Midbrain (tissue), 1 donor: ENCODE measurements around the gene PIK3R2.
"Not testable (repeated sequence)": the region's sequence is repeated elsewhere in the genome, so short reads cannot be mapped to it uniquely, and the experiment has no call there.

Experiments
- DNase-seq: peaks from one replicate; lab custom pipeline; 2025; lab: John Stamatoyannopoulos, UW

PIK3R2 gene

GRCh38 chr19:18152817-18153555 lies at the start of gene PIK3R2:
PIK3R2 (plus strand) TSS chr19:18153163; CDS start chr19:18155880, 2,717 bp downstream.
- peak; percentile 99 for DNase-seq

- DNase-seq, result no peak
Observed at GRCh38 chr19:18104793-18105131, 48.2 kb upstream of the PIK3R2 start.

GRCh38 chr19:18105259-18105658 lies 47.7 kb upstream of the PIK3R2 start:
- DNase-seq, result not testable (repeated sequence)

GRCh38 chr19:18107235-18107634 lies 45.7 kb upstream of the PIK3R2 start:
- DNase-seq, result no peak

DNA sequence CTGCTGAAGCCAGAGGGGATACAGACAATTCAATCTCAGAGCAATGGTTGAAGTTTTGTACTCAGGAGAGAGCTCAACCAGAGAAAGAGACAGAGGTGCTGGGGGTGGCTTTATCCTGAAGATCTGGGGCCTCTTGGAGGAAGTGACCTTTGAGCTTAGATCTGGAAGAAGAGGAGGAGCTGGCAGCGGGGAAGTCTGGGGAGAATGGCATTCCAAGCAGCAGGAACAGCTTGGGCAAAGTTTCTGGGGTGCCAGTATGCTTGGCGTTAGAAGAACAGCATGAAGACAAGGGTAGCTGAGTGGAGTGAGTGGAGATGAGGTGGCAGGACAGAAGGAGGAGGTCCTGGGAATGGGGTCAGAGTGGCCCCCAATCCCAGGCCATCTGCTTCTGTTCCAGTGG lies 44.1 kb upstream of the PIK3R2 start:
- DNase-seq, result no peak

- no peak for DNase-seq
Observed at GRCh38 chr19:18109341-18109732, 43.6 kb upstream of the PIK3R2 start.

DNA sequence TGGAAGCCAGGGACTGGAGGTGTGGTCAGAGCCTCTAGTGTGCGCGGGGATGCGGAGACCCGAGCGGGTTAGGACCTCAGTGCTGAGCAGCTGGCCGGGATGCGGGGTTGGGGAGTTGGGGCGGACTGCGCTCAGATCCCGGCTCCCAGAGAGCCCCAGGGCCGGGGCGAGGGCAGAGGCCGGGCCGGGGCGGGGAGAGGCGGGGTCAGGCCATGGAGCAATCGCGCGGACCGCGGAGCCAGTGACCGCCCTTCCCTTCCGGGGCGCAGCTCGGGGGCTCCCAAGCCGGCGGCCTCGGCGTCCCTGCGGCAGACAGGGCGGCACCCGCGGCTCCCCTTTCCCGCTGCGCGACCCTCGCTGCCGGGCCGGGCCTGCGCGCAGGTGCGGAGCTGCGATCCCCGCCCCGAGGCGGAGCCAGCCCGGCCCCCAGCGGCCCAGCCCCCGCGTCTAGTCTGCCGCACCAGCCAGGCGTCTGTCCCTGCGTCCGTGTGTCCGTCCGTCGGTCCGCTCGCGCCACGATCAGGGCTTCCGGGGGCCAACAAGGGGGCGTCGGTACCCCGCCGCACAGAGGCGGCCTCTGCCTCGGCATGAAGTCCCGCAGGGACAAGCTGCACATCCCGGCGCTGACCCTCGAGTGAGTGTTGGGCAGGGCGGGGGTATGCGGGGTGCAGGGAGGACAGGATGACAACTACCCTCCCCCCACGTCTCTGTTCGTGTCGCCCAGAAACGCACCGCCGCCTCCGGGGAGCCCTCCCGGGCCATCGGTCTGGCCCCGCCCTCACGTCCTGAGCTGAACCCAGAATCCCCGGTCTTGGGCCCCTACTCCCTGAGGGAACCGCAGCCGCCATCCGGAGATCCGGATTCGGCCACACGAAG lies 43.0 kb upstream of the PIK3R2 start:
- peak; percentile 18 for DNase-seq

- DNase-seq, result no peak
Observed at GRCh38 chr19:18110609-18111232, 42.2 kb upstream of the PIK3R2 start.

- peak; percentile 88 for DNase-seq
Observed at GRCh38 chr19:18112989-18113478, 39.9 kb upstream of the PIK3R2 start.

GRCh38 chr19:18113827-18114226 lies 39.1 kb upstream of the PIK3R2 start:
- DNase-seq, result no peak

DNA sequence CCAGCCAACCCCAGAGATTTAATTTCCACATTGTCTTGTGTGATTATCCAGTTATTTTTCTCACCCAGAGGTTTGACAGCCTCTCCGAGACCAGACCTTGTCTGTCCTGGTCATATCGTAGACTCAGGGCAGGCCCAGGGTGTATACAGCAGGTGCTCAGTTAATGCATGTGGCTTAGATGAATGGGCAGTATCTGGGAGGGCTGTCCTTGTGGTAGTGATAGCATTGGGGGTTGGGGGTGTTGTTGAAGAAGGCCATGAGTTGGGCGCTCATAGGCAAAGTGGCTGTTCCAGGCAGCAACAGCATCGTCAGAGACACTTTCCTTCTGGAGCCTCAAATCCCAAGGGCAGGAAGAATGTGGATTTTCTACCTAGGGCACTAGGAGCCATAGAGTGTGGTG lies 38.5 kb upstream of the PIK3R2 start:
- DNase-seq, result no peak

- no peak for DNase-seq
Observed at GRCh38 chr19:18117364-18117691, 35.6 kb upstream of the PIK3R2 start.

- peak; percentile 93 for DNase-seq
Observed at GRCh38 chr19:18117692-18118378, 35.1 kb upstream of the PIK3R2 start.

DNA sequence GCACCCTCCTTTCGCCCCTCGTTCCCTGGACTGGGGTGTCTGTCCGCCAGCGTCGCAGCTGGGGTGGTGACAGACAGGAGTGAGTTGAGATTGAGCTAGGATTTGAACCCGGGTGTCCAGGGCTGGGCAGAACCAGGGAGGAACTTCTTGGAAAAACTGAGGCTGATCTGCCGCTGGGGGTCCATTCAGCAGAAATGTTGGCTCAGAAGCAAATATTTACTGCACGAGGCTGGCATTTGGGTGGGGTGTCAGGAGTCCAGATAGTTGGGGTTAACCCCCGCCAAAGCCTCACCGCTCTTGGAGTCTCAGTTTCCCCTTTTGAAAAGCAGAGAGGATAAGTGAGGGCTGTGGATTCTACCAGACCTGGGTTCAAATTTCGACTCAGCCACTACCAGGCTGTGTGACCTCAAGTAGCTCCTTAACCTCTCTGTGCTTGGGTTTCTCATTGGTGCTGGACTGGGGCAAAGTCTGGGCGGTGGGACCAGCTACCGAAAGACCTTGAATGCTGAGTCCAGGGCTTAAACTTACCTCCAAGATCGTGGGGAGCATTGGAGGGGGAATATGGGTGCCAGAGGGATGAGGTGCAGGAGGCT lies 34.4 kb upstream of the PIK3R2 start:
- DNase-seq, result no peak

DNA sequence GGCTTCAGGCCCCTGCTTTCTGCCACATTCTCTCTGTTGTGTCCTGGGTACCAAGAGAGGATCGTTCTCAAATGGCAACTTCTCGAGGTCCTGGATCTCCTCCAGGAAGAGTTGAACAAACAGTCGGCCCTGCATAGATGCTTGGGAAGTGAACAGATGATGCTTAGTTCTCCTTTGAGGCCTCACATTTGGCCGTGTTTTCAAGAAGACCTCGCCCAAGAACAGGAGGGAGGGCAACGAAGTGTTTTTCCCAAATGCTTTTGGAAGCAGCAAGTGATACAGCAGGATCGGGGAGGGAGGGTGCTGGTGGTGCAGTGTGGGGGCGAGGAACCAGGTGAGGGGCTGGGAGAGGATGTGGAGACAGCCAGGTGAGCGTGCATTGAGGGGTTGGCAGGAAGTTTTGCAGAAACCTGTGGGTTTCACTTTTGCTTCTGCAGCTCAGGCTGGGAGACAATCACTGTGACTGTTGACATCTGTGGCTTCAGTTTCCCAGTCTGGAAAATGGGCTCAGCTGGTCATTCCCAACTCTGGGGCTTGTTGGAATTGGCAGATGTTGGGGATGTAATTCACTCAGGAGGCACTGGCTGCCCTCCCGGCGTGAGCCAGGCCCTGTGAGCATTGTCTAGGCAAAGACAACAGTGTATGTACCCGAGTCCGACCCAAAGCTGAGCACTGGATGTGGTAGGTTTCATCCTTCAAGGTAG lies 33.8 kb upstream of the PIK3R2 start:
- DNase-seq, result peak; percentile 17

DNA sequence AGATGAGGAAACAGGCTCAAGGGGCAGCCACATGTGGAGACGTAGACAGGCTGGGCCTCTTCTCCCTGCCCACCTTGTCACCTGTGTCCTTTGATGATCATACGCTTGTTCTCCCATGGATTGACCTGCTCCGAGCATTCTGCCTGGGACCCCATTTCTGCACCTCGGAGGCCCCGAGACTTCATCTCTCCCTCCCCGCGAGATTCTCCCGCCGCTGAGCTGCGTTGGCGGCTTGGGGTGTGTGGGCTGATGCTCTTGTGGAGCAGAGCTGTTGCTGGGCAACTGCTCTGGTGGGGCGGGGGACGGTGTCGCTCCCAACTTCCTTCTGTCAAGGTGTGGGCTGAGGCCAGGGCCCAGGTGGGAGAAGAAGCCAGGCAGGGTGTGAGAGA lies 33.3 kb upstream of the PIK3R2 start:
- no peak for DNase-seq

GRCh38 chr19:18120127-18120526 lies 32.8 kb upstream of the PIK3R2 start:
- no peak for DNase-seq

DNA sequence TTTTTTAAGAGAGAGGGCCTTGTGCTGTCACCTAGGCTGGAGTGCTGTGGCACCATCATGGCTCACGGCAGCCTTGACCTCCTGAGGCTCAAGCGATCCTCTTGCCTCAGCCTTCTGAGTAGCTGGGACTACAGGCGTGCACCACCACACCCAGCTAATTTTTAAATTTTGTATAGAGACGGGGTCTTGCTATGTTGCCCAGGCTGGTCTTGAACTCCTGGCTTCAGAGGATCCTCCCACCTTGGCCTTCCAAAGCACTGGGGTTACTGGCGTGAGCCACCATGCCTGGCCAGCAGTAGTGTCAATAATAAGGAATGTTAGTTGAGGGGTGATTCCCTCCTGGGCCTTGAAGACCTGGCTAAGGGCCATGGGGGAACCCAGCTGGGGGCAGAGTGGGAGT lies 31.8 kb upstream of the PIK3R2 start:
- DNase-seq, result no peak

DNA sequence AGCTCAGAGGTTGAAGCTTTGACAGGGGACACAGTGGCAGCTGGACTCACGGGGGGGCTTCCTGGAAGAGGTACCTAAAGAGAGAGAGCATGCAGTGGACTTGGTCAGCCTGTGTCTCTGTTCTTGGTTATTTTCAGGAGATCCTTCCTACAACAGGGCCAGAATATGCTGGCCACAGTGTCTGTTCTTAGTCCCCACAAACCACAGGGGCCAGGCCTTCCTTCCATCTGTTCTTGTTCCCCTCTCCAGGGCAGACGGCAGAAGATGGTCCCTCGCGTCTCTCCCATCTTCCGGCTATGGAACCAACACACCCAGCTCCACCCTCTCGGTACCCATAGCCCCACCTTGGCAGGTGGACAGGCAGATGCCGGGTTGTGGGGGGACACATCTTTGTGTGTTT lies 30.5 kb upstream of the PIK3R2 start:
- no peak for DNase-seq

DNA sequence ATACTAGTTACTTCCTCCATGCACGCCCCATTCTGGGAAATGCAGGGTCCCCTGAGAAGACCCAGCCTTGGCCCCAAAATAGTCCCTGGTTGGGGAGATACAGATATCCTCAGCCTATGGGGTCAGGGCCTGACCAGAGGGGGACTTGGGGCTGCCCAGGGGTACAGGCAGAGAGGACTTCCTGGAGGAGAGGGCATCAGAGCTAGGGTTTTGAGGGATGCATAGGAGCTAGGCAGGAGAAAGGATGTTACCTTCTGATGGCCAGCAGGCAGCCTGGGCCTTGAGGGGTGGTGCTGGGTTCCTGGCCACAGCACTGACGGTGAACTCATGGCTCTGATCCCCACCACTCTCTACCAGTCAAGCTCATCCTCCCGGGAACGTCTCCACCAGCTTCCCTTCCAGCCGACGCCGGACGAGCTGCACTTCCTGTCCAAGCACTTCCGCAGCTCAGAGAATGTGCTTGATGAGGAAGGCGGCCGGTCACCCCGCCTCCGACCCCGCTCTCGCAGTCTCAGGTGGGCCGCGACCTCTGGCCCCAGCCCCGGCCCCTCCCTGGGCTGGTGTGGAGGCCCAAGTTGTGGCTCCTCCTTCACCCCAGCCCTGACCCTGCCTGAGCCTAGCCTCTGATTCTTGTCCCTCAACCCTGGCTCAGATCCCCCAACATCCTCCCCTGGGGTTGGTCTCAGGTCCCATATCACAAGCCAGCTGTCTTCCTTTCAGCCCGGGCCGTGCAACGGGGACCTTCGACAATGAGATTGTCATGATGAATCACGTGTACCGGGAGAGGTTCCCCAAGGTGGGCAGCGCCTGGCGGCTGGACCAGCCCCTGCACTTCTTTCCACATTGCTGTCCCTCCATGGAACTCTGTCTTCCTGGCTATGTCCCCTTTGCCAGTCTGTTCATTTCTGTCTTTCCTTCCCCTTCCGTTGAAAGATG lies 29.8 kb upstream of the PIK3R2 start:
- DNase-seq, result no peak
